ENCODE data around the gene CIITA. TPM values are rescaled to one million over a fixed set of nuclear protein-coding genes. Genes with fewer than 3 reads are reported as not detected.

Gene CIITA
- total RNA-seq, 3 donors from 2014 or later: 5.8 to 16.0 (median 9.1) TPM

GRCh38 chr16:10847176-10847575 lies 29.8 kb upstream of the CIITA start:
- ATAC-seq: no peak
- Histone ChIP-seq H3K9me3 (no peaks in the 10 kb centered on the region), H3K36me3 (ENCODE audit: low read depth) (no peaks in the 10 kb centered on the region), H3K4me3 (no peak overlapping the region), H3K4me1 (ENCODE audit: low read depth) (no peaks in the 10 kb centered on the region)
- no peak for TF ChIP-seq CTCF (IDR thresholded peaks at IDR 0.05)
- intact Hi-C loops (cut with DNase I, micrococcal nuclease): no loop called here
- DNase-seq: no peak

GRCh38 chr16:10849736-10850477 lies 27.1 kb upstream of the CIITA start:
- Histone ChIP-seq H3K4me3 (no peak overlapping the region), H3K4me1 (ENCODE audit: low read depth) (no peaks in the 10 kb centered on the region), H3K36me3 (ENCODE audit: low read depth) (no peaks in the 10 kb centered on the region), H3K9me3 (no peaks in the 10 kb centered on the region)
- intact Hi-C loops (cut with DNase I, micrococcal nuclease): no loop called here
- TF ChIP-seq CTCF (IDR thresholded peaks at IDR 0.05): no peak
- no peak for DNase-seq
- ATAC-seq: no peak

GRCh38 chr16:10850478-10850850 lies 26.5 kb upstream of the CIITA start:
- intact Hi-C loops (cut with DNase I, micrococcal nuclease): no loop called here
- Histone ChIP-seq H3K9me3 (no peaks in the 10 kb centered on the region), H3K4me1 (ENCODE audit: low read depth) (no peaks in the 10 kb centered on the region), H3K36me3 (ENCODE audit: low read depth) (no peaks in the 10 kb centered on the region), H3K4me3 (no peak overlapping the region)
- ATAC-seq (no peak), DNase-seq (no peak)
- no peak for TF ChIP-seq CTCF (IDR thresholded peaks at IDR 0.05)

GRCh38 chr16:10851512-10851911 lies 25.5 kb upstream of the CIITA start:
- intact Hi-C loops (cut with DNase I, micrococcal nuclease): no loop called here
- Histone ChIP-seq H3K36me3 (ENCODE audit: low read depth) (no peaks in the 10 kb centered on the region), H3K4me1 (ENCODE audit: low read depth) (no peaks in the 10 kb centered on the region), H3K9me3 (no peaks in the 10 kb centered on the region), H3K4me3 (no peak overlapping the region)
- DNase-seq (no peak), ATAC-seq (no peak)
- no peak for TF ChIP-seq CTCF (IDR thresholded peaks at IDR 0.05)

- no peak for ATAC-seq
These were observed 24.7 kb upstream of the CIITA start for GRCh38 chr16:10852286-10852685.

More at GRCh38 chr16:10852286-10852685, 24.7 kb upstream of the CIITA start:
- DNase-seq: no peak
- no peaks in the 10 kb centered on the region for H3K4me1 ChIP-seq (ENCODE audit: low read depth)
- no peaks in the 10 kb centered on the region for H3K9me3 ChIP-seq
- intact Hi-C loops (cut with DNase I, micrococcal nuclease): no loop called here
- no peaks in the 10 kb centered on the region for H3K36me3 ChIP-seq (ENCODE audit: low read depth)
- TF ChIP-seq CTCF (IDR thresholded peaks at IDR 0.05): no peak
- H3K4me3 ChIP-seq: no peak overlapping the region

Data from mucosa of descending colon (tissue), 3 donors.